ENCODE results near the gene B4GALT7.

The B4GALT7 gene

DNA sequence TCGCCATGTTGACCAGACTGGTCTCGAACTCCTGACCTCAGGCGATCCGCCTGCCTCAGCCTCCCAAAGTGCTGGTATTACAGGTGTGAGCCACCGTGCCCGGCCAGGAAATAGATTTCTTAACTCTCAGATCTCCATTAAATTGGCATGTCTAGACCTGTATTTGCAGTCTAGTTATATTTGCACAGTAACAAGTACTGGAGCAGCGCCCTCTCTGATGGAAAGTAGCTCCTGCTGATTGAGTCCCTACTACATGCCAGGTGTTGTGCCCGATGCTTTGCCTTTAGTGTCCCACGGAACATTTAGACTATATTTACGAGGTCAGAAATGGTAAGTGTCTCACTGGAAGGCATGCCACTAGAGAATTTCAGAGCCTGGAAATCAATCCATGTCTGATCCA, 23.8 kb upstream of the B4GALT7 start:
- Histone ChIP-seq H3K27ac (no peak overlapping the region), H3K4me3 (no peak overlapping the region)
- TF ChIP-seq, protein P1, sequence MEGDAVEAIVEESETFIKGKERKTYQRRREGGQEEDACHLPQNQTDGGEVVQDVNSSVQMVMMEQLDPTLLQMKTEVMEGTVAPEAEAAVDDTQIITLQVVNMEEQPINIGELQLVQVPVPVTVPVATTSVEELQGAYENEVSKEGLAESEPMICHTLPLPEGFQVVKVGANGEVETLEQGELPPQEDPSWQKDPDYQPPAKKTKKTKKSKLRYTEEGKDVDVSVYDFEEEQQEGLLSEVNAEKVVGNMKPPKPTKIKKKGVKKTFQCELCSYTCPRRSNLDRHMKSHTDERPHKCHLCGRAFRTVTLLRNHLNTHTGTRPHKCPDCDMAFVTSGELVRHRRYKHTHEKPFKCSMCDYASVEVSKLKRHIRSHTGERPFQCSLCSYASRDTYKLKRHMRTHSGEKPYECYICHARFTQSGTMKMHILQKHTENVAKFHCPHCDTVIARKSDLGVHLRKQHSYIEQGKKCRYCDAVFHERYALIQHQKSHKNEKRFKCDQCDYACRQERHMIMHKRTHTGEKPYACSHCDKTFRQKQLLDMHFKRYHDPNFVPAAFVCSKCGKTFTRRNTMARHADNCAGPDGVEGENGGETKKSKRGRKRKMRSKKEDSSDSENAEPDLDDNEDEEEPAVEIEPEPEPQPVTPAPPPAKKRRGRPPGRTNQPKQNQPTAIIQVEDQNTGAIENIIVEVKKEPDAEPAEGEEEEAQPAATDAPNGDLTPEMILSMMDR (IDR thresholded peaks at IDR 0.05), result no peak
- DNase-seq (ENCODE audit: low spot score), result no peak

DNA sequence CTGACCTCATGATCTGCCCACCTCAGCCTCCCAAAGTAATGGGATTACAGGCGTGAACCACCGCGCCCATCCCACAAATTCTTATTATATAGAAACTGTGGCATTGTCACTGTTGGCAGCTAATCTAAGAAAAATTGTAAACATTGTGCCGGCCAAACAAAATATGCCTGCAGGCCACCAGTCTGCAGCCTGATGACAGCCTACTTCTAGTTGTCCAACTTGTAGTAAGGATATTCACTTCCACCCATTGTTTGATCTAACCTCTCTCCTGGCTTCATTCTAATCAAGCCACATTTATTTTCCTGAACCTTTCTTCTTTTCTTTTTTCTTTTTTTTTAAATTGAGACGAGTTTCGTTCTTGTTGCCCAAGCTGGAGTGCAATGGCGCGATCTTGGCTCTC, 21.6 kb upstream of the B4GALT7 start:
- no peak overlapping the region for H3K27ac ChIP-seq
- no peak overlapping the region for H3K4me3 ChIP-seq
- DNase-seq (ENCODE audit: low spot score), result no peak
- TF ChIP-seq, protein P1 (IDR thresholded peaks at IDR 0.05), result no peak

DNA sequence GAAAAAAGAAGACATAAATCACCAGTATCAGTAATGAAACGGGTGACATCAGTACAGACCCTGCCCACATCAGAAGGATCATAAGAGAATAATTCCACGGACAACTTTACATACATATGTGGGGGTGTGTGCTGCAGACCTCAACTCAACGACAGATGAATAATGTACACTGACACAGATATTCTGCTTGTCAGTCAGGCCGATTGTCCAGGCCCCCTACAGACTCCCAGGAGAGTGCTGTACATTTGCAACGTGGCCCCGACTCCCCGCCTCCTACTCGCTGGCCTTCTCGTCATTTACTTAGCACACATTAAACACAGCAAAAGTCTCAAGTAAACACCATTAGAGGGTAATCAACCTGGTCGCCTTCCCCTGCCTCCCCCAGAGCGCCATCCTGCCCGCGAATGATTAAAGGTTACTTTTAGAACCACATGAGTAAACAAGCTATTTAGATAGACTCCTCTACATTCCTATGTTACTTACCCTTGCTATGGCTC, 11.5 kb upstream of the B4GALT7 start:
- no peak overlapping the region for H3K4me3 ChIP-seq
- DNase-seq (ENCODE audit: low spot score), result no peak
- H3K27ac ChIP-seq, result no peak overlapping the region
- TF ChIP-seq, protein P1 (IDR thresholded peaks at IDR 0.05), result no peak

DNA sequence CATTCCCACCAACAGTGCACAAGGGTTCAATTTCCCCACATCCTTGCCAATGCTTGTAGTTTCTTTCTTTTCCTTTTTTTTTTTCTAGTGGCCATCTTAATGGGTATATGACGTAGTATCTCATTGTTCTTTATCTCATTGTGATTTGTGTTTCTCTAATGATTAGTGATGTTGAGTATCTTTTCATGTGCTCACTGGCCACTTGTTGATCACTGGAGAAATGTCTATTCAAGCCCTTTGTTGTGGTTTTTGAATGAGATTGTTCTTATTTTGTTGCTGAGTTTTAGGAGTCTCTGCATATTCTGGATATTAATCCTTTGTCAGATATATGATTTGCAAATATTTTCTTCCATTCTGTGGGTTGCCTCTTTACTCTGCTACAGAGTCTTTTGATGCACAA, 9.5 kb upstream of the B4GALT7 start:
- no peak for DNase-seq (ENCODE audit: low spot score)
- TF ChIP-seq, protein P1 (IDR thresholded peaks at IDR 0.05), result no peak
- Histone ChIP-seq H3K4me3 (no peak overlapping the region), H3K27ac (no peak overlapping the region)

DNA sequence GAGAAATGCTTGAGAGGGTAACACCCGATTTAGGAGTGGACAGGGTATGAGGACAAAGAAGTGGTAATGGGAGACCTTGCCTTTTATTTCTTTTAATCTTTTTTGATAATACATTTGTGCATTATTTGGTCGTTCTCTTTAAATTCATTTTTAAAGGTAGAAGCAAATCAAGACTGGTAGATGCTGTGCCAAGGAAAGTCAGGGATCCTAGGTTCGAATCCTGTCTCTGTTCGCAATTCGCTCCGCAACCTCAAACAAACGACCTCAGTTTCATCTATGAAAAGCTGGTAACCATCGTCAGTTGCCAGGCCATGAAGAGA, 8.3 kb upstream of the B4GALT7 start:
- no peak for DNase-seq (ENCODE audit: low spot score)
- TF ChIP-seq, protein P1 (IDR thresholded peaks at IDR 0.05), result no peak
- Histone ChIP-seq H3K27ac (peak overlapping the region in 1 of 2 donors; percentile 82), H3K4me3 (peak overlapping the region; percentile 80)

DNA sequence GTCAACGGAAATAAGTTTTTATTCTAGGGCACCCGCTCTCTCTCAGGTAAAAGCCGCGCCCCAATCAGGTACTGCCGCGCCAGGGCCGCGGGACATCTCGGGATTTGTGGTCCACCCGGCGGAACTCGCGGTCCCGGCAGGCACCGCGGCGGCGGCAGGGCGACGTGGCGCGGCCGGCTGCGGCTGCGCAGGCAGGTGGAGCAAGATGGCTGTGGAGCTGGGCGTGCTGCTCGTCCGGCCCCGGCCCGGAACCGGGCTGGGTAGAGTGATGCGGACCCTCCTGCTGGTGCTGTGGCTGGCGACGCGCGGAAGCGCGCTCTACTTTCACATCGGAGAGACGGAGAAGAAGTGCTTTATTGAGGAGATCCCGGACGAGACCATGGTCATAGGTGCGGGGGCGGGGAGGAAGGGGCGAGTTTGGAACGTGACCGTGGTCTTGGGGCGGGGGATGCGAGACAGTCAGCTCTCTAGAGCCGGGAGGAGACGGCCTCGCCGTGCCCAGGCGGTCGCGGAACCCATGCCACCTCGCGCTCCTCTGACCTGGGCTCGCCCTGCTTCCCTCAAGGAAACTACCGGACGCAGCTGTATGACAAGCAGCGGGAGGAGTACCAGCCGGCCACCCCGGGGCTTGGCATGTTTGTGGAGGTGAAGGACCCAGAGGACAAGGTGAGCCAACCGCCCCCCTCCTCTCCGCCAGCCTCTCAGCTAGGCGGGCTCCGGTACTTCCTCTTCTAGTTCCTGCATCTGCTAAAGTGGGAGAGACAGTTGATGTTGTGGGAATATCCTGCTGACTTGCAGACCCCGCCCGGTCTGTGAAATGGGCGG, 7.7 kb upstream of the B4GALT7 start, which contains the start of gene TMED9:
TSS of gene TMED9 (plus strand) at position 194 of the 825 bp plus-strand sequence. CDS start at position 206, 12 bp downstream.
- TF ChIP-seq, protein P1 (IDR thresholded peaks at IDR 0.05), result no peak
- Histone ChIP-seq H3K4me3 (peak within 1 kb of the TSS; percentile 80), H3K27ac (peak within 1 kb of the TSS; percentile 73 to 82)
- DNase-seq (ENCODE audit: low spot score), result peak; percentile 88

DNA sequence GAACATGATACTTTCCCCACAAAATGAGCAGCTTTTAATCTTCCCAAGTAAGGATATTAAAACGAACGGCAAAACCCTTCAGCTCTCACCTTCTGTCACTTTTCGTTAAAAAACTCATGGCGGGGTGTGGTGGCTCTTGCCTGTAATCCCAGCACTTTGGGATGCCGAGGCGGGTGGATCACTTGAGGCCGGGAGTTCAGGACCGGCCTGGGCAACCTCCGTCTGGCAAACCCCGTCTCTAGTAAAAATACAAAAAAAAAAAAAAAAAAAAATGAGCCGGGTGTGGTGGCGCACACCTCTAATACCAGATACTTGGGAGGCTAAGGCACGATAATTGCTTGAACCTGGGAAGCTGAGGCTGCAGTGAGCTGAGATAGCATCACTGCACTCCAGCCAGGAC, 7.0 kb upstream of the B4GALT7 start:
- TF ChIP-seq, protein P1 (IDR thresholded peaks at IDR 0.05), result no peak

More for the DNA sequence above, 7.0 kb upstream of the B4GALT7 start:
- H3K27ac ChIP-seq, result peak overlapping the region in 1 of 2 donors; percentile 73
- peak overlapping the region; percentile 80 for H3K4me3 ChIP-seq
- no peak for DNase-seq (ENCODE audit: low spot score)

All from coronary artery (tissue), 2 donors.